GM20431 (cell line): ENCODE data around the gene TP63.

Experiments
- in situ Hi-C: fragments of 300-500 bp; cut with MseI, MboI; formaldehyde crosslinking; loops from one replicate; pipeline ENCODE4 v1.15.0; 2020; ENCODE audit warnings: low sequenced_read_pairs; ENCODE audit not compliant: unreplicated experiment

Gene TP63

GRCh38 chr3:189803254-189803653 is 172.1 kb downstream of the TP63 start:
- in situ Hi-C loops, result no loop called here

GRCh38 chr3:189805375-189806067 is 174.3 kb downstream of the TP63 start:
- in situ Hi-C loops, result no loop called here

- in situ Hi-C loops, result no loop called here
These were observed 175.2 kb downstream of the TP63 start for GRCh38 chr3:189806171-189806951.

- in situ Hi-C loops, result no loop called here
These were observed 177.2 kb downstream of the TP63 start for GRCh38 chr3:189808246-189809007.

GRCh38 chr3:189809583-189809982 is 178.4 kb downstream of the TP63 start:
- in situ Hi-C loops, result no loop called here

GRCh38 chr3:189812806-189813465 is 181.7 kb downstream of the TP63 start:
- in situ Hi-C loops, result no loop called here

DNA sequence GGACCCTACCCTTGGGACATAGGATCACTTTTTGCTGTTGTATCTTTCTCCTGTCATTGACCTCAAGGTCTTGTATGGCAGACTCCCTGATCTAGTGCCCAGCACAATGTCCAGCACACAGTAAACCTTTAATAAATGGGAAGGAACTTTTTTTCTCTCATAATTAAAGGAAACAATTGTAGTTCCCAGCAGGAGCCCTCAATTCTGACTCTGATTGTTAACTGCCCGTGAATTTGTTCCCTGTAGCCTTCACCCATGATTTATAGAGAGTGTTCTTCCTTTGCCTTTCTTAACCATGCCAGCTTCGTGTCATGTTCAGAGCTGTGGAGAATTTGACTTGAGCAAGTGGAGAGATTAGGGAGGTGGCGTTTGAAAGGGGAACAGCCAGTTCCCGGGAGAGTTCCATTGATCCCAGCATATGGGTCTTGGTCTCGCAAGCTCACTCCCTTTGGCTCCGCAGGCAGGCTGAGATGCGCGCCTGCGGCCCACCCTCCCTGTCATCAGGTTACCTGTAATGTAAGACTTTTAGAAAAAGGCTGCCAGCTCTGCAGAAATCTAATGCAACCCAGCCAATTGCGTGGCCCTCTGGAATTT is 182.6 kb downstream of the TP63 start:
- in situ Hi-C loops, result no loop called here

DNA sequence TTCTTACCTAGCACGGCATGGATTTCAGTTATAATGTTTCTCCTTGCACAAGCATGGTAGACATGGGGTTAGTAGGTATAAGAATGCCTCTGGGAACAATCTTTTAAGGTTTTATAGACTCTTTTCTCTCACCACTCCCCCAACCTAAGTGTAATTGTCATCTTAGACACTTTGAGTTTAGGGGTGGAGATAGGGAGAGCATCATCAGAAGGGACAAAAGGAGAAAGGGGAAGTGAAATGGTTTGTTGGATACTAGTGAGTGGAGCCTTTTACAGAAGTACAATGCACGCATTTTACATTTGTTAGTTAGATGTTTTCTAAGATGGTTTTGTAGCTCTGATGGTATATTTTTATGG is 189.2 kb downstream of the TP63 start:
- in situ Hi-C loops, result no loop called here

DNA sequence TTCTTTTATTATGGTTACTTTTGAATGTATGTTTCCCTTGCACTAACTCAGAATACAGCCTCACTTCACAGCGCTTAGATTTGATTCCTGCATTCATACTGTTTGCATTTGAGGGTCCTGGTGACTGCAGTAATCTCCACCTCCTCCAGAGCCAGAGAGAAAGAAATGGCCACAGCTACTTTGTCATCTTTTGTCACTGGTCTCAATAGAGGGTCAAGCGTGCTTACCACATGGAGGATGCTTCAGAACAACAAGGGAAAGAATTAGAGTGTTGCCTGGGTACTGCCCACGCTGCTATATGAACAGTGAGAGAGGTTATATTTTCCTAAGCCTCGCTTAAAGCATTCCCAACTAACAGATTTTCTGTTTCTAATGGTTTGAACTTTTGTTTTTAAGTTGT is 190.1 kb downstream of the TP63 start:
- in situ Hi-C loops, result no loop called here

- in situ Hi-C loops, result no loop called here
These were observed 191.5 kb downstream of the TP63 start for GRCh38 chr3:189822726-189823125.

- in situ Hi-C loops, result no loop called here
These were observed 193.6 kb downstream of the TP63 start for GRCh38 chr3:189824629-189825312.

DNA sequence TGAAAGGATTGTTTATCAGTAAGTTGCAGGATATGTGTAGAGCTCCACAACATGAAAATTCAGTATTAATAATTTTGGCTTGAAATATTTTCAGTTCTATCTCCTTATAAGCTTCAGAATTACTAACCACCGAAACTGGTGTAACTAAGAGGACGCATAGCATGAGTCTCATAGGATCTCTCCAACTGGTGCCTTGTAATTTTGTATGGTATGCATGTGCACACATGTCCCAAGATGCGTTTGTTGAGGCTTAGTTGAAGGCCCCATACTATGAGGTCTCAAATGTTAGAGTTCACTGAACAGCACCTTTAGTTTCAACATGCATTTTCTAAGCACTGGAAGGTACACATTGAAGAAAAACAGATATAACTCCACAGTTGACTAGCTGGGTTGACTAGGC is 195.4 kb downstream of the TP63 start:
- in situ Hi-C loops, result no loop called here

DNA sequence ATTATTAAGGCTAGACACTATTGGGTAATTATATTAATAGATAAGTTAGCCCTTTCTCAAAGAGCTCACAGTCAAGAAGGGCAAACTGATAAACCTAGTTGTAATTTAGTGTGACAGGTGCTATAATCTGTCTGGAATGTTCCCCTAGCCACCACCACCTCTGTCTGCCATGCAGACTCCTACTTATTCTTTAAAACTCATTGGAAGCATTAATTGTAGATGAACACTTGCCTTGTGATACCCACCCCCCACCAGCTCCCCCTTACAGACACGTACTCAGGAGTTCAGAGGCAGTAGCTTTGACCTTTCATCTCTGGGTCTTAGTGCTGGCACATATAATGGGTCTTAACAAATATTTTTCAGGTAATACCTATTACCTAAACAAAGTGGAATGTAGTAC is 195.9 kb downstream of the TP63 start:
- in situ Hi-C loops, result no loop called here

DNA sequence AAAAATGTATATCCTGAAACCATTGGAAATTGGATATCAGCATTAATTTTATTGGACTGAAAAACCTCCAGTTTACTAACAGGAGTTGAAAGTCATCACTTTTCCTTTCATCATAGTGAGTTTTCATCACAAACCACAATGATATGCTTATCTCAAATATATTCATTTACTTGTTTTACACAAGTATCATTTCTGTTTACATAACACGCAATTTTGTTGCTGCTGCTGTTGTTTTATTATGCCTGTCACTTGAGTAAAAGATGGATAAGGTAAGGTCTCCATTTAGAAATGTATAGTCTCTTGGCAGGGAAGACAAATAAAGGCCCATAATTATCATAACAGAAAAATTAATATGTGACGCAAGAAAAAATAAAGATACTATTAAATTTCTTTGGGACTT is 199.2 kb downstream of the TP63 start:
- in situ Hi-C loops, result no loop called here

DNA sequence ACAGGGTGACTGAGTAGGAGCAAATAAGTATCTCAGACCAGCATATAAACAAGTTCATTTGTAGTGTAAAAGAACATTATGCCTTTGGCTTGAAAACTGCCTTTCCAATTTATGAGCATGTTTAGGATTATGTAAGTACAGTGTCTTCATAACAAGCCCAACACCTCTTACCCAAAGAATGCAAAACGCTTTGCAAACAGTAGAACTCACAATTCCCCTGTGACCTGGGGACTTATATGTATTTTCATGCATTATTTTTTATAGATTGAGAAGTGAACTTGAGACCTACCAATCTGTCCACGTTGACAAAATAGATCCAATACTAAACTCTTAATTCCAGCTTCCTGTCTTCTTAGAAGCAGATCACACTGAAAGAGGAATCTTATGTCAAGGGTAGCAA is 202.1 kb downstream of the TP63 start:
- in situ Hi-C loops, result no loop called here

DNA sequence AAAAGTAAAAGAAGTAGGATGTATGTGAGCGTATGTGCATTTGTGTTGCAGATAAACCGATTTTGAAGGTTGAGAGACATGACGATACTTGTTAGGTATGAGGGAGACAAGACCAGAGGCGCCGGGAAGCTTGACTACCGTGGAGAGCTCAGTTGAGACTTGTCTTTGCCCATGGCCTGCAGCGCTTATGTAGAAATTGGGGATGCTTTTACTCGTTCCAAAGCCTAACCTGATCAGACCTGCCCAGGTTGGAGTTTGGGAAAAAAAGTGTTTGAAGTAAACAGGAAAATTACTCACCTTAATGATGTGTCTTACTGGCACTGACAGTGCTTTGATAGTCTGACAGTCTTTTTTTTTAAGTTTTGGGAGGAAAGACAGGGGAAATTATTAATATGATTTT is 202.8 kb downstream of the TP63 start:
- in situ Hi-C loops, result no loop called here

- in situ Hi-C loops, result no loop called here
These were observed 203.3 kb downstream of the TP63 start for GRCh38 chr3:189834462-189834861.

DNA sequence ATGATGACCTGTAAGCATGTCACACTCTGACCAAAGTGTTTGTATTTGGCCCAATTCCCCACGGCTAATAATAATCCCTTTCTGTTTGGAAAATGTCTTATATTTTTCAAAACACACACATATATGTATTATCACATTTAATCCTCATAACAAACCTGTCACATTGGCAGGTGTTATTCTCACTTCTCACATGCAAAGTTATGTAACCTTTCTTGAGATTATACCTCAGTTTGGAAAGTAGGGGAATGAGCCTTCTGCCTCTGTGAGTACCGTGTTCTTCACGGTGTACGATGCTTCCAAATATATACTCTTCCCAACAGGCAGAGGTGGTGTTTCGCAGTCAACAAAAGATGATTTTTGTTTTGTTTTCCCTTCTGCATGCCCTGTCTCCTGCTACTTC is 205.6 kb downstream of the TP63 start:
- in situ Hi-C loops, result no loop called here

- in situ Hi-C loops, result no loop called here
These were observed 207.1 kb downstream of the TP63 start for GRCh38 chr3:189838291-189838690.

DNA sequence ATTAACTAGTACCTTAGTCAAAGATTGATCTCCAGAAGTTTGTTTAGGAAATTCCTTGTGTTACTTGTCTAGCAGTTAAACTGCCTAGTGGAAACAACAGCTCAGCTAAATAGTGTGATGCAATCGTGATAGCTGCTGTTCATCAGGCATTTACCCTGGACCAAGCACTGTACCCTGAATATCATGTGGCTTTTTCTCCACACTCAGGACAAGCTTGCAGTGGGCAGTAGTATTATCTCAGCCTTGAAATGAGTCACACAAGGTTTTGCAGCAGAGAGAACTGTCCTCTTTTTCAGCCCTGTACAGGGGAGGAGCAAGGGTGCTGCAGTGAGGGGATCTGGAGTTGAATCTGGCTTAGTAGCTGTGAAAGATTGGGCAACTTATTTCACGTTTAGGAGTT is 208.4 kb downstream of the TP63 start:
- in situ Hi-C loops, result no loop called here
